Endodermal cell (in vitro differentiated cells): ENCODE measurements around the gene HOXC12. TPM values are rescaled to one million over a fixed set of nuclear protein-coding genes. Genes with fewer than 3 reads are reported as not detected.

Experiments used
- DNase-seq: peaks from one replicate; pipeline ENCODE4 v3.0.0-alpha.2; 2017
- H3K27ac ChIP-seq: 2 replicates; pipeline ENCODE4 v1.5.1; 2013; ENCODE audit warnings: mild to moderate bottlenecking, low read depth, low read length, moderate library complexity
- H3K27me3 ChIP-seq: 2 replicates; pipeline ENCODE4 v1.6.1; 2013; ENCODE audit warnings: mild to moderate bottlenecking, low read length, moderate library complexity; ENCODE audit not compliant: insufficient read depth, control insufficient read depth, poor library complexity, severe bottlenecking
- H3K36me3 ChIP-seq: 2 replicates; pipeline ENCODE4 v1.7.0; 2013; ENCODE audit warnings: mild to moderate bottlenecking, low read length, moderate library complexity; ENCODE audit not compliant: control insufficient read depth, insufficient read depth
- H3K4me1 ChIP-seq: one replicate; pipeline ENCODE4 v1.7.0; 2013; ENCODE audit warnings: low read length; ENCODE audit not compliant: control insufficient read depth, insufficient read depth
- H3K4me3 ChIP-seq: 2 replicates; pipeline ENCODE4 v1.5.1; 2013; ENCODE audit warnings: mild to moderate bottlenecking, low read length, moderate library complexity
- H3K9ac ChIP-seq: 2 replicates; pipeline ENCODE4 v1.6.1; 2013; ENCODE audit warnings: mild to moderate bottlenecking, low read length, moderate library complexity; ENCODE audit not compliant: poor library complexity, severe bottlenecking; ENCODE audit errors: extremely low read depth
- H3K9me3 ChIP-seq: 2 replicates; pipeline ENCODE4 v1.6.1; 2013; ENCODE audit warnings: mild to moderate bottlenecking, low read length, moderate library complexity; ENCODE audit not compliant: control insufficient read depth
- H3K27ac Mint-ChIP-seq: 2 replicates; pipeline ENCODE4 v1.8.0; 2020; ENCODE audit warnings: mixed read lengths
- H3K27me3 Mint-ChIP-seq: 2 replicates; pipeline ENCODE4 v1.8.0; 2021; ENCODE audit warnings: mild to moderate bottlenecking, mixed read lengths; ENCODE audit not compliant: insufficient read depth
- H3K36me3 Mint-ChIP-seq: 2 replicates; pipeline ENCODE4 v1.8.0; 2020; ENCODE audit warnings: low read depth, mixed read lengths
- H3K4me1 Mint-ChIP-seq: 2 replicates; pipeline ENCODE4 v1.8.0; 2020; ENCODE audit warnings: mixed read lengths
- H3K4me3 Mint-ChIP-seq: 2 replicates; pipeline ENCODE4 v1.8.0; 2020; ENCODE audit warnings: mild to moderate bottlenecking, moderate library complexity, mixed read lengths
- H3K9me3 Mint-ChIP-seq: 2 replicates; pipeline ENCODE4 v1.8.0; 2020; ENCODE audit warnings: mild to moderate bottlenecking, mixed read lengths
- CTCF ChIP-seq: fragments of 200-600 bp; sonication (generic); conservative IDR thresholded peaks from 2 replicates; pipeline ENCODE4 v1.5.0; 2021; ENCODE audit warnings: antibody characterized with exemption, mild to moderate bottlenecking
- WGBS, 2 experiments: methylation state at CpG; one replicate each; pipeline versions ENCODE4 v1.1.5 to v1.1.7; 2013; ENCODE audit warnings: missing lambda C conversion rate in 2 of 2, mixed read lengths in 1 of 2; ENCODE audit not compliant: insufficient coverage in 1 of 2, insufficient read length in 1 of 2; 5-methylcytosine and 5-hydroxymethylcytosine counted together
- total RNA-seq, 2 donors: library from RNA; stranded (reverse); fragmentation: NEBNext Ultra II Directional in 1 of 2; extraction: Animal tissue kit (Norgen Biotek cat#: 25700) in 1 of 2; gene quantifications; 2 replicates in 1 of 2; 3 replicates in 1 of 2; pipeline ENCODE4 v1.2.1, GENCODE V29; 2021

HOXC12 gene
- total RNA-seq, 2 donors from 2014 or later = not detected

- Histone ChIP-seq H3K4me3 (no peak overlapping the region), H3K4me1 (no peaks in the 10 kb centered on the region), H3K9ac (no peak overlapping the region), H3K9me3 (peaks cover 6% of the 10 kb centered on the region), H3K36me3 (no peaks in the 10 kb centered on the region), H3K27me3 (peaks cover 100% of the 10 kb centered on the region), H3K27ac (no peak overlapping the region)
- 66% methylated on average over 3 to 4 of the region's 4 CpGs for WGBS, 2 experiments
- Mint-ChIP-seq H3K4me1 (peaks cover 5% of the 10 kb centered on the region), H3K27me3 (peaks cover 100% of the 10 kb centered on the region), H3K4me3 (no peak overlapping the region), H3K9me3 (peaks cover 5% of the 10 kb centered on the region), H3K27ac (no peak overlapping the region), H3K36me3 (no peaks in the 10 kb centered on the region)
- DNase-seq = no peak
- TF ChIP-seq CTCF = no peak
These were observed 21.8 kb upstream of the HOXC12 start for GRCh38 chr12:53932915-53933314.

DNA sequence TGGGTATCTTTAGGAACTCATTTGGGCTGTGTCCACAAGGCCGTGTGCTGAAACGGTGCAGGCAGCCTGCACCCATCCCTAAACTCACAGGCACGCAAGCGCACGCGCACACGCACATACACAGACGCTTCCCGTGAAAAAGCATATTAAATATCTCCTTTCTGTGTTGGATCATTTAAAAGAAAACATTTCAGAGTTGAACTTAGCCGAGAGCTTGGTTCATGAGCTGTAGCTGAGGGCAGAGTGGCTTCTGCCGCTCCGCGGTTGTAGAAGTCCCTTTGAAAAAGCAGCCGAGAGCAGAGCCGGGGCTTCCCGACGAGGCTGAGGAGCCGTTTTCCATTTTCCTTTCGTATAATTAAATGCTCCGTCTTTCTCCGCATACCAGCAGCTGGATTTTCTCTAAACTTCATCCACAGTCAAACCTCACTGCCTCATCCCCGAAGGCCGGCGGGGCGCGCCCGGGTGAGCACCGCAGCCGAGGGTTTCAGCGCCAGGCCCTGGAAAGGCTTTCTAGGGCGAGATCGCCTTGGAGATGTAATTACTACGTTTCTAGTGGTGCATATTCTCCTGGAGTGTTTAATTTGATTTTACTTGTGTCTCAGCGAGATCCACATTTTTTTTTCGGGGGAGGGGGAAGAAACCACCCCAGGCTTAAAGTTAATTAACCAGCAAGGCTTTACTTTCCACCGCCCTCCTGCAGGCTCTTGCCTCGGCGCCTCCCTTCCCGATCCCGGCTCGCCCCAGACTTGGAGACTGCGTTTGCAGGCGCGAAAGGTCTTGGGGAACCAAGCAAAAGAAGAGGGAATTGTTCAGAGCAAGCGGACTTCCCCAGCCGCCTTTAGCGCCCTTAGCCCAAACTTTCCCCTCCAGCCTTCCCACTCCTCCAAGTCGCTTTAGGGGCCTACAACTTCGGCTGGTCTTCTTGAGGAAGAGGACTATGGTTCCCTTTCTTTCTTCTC is 19.0 kb upstream of the HOXC12 start:
- H3K9me3 ChIP-seq = peaks cover 9% of the 10 kb centered on the region
- no peak overlapping the region for H3K27ac Mint-ChIP-seq
- no peak overlapping the region for H3K4me3 ChIP-seq
- no peaks in the 10 kb centered on the region for H3K4me1 ChIP-seq
- peaks cover 99% of the 10 kb centered on the region for H3K27me3 Mint-ChIP-seq
- peaks cover 13% of the 10 kb centered on the region for H3K9me3 Mint-ChIP-seq
- H3K36me3 Mint-ChIP-seq = no peaks in the 10 kb centered on the region
- H3K36me3 ChIP-seq = no peaks in the 10 kb centered on the region
- TF ChIP-seq CTCF = no peak
- peaks cover 5% of the 10 kb centered on the region for H3K4me1 Mint-ChIP-seq
- DNase-seq = peak; percentile 70
- peaks cover 100% of the 10 kb centered on the region for H3K27me3 ChIP-seq
- WGBS, 2 experiments = 19 to 21% methylated on average over 11 to 49 of the region's 49 CpGs
- no peak overlapping the region for H3K27ac ChIP-seq
- peak overlapping the region; percentile 12 for H3K4me3 Mint-ChIP-seq
- no peak overlapping the region for H3K9ac ChIP-seq

GRCh38 chr12:53937099-53937498 is 17.6 kb upstream of the HOXC12 start:
- WGBS, 2 experiments = 37 to 52% methylated on average over 2 to 12 of the region's 12 CpGs
- no peak for DNase-seq
- peaks cover 9% of the 10 kb centered on the region for H3K9me3 ChIP-seq
- no peak overlapping the region for H3K27ac ChIP-seq
- peaks cover 100% of the 10 kb centered on the region for H3K27me3 ChIP-seq
- Mint-ChIP-seq H3K9me3 (peaks cover 12% of the 10 kb centered on the region), H3K36me3 (no peaks in the 10 kb centered on the region), H3K4me1 (peaks cover 5% of the 10 kb centered on the region), H3K4me3 (no peak overlapping the region), H3K27ac (no peak overlapping the region), H3K27me3 (peaks cover 98% of the 10 kb centered on the region)
- no peaks in the 10 kb centered on the region for H3K36me3 ChIP-seq
- no peak overlapping the region for H3K9ac ChIP-seq
- no peak overlapping the region for H3K4me3 ChIP-seq
- H3K4me1 ChIP-seq = no peaks in the 10 kb centered on the region
- no peak for TF ChIP-seq CTCF
